Stimulated activated CD8-positive, alpha-beta memory T cell treated with anti-CD3 and anti-CD28 coated beads, Interleukin-4, amount 100 ng/mL, for 48 hours (primary cell): Measurements from ENCODE around the gene SPATA31C1.
"Not testable (repeated sequence)": the region's sequence is repeated elsewhere in the genome, so short reads cannot be mapped to it uniquely, and the experiment has no call there.

Experiments used
- DNase-seq: peaks from one replicate; pipeline ENCODE4 v3.0.0-alpha.2; 2020

Gene SPATA31C1

DNA sequence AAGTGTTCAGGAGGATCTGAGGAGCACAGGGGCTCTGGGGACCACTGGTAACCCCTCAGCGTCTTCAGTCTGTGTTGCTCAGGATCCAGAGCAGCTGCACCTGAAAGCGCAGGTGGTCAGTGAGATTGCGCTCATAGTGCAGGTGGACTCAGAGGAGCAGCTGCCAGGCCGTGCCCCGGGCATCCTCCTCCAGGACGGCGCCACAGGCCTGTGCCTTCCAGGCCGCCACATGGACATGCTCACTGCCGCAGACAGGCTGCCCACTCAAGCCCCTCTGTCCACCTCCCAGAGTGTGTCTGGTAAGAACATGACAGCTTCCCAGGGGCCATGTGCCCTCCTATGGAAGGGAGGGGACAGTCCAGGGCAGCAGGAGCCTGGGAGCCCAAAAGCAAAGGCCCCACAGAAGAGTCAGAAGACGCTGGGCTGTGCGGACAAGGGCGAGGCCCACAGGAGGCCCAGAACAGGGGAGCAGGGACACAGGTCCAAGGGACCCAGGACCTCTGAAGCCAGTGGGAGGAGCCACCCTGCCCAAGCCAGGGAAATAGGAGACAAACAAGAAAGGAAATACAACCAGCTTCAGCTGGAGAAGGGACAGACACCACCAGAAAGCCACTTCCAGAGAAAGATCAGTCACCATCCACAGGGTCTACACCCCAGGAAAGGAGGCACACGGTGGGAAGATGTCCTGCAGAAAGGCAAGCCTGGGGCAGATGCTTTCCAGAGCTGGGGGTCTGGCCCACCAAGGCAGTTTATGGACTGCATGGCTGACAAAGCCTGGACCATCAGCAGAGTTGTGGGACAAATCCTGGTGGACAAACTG lies 29.9 kb upstream of the SPATA31C1 start:
- DNase-seq: peak; percentile 12

DNA sequence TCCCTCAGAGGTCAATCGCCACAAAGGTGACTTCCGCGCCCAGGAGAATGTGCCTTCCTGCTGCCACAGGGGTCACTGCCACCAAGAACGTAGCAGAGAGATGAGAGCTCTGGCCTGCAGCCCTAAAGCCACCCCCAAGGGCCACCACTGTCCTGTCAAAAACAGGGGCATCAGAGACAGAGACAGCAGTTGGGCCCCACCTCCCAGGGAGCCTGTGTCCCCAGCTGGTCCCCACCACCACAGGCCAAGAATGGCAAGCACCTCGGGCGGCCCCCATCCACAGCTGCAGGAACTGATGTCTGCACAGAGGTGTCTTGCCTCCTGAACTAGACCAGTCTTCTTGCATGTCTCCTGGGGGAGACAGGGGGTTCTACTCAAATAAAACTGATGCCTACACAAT lies 29.3 kb upstream of the SPATA31C1 start:
- no peak for DNase-seq

DNA sequence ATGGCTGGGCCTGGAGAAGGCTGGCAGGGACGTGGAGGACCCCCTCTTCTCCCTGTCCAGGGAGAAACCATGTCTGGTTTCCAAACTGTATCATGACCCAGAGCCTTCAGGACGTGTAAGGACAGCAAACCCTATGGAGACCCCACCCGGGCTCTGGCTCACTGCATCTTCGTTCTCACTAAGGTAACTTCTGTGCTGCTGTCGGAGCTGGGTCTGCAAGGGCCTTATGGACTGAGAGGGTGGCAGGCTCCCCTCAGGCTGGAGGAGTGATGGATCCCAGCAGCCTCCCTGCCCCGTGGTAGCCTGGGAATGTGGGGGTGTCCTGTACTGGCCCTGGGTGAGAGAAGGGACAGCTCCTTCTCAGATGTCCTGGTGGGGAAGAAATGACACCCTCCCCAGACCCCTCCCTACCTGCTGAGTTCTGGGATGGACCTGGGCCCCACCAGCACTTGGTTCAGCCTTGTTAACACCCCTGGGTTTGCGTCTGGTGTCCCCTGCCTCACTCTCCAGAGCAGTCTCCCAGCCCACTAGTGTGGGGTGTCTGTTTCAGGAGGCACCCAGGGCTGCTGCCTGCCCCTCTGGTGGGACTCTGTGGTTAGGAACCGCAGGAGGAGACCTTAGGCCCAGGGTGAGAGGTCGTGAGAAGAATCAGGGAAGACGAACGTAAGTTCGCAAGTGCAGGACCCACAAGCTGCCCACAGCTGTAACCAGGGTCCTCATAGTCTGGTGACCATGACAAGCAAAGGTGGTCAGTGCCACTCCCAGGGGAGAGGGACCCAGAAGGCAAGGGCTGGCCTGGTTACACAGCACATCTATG lies 28.5 kb upstream of the SPATA31C1 start:
- DNase-seq: peak; percentile 15

DNA sequence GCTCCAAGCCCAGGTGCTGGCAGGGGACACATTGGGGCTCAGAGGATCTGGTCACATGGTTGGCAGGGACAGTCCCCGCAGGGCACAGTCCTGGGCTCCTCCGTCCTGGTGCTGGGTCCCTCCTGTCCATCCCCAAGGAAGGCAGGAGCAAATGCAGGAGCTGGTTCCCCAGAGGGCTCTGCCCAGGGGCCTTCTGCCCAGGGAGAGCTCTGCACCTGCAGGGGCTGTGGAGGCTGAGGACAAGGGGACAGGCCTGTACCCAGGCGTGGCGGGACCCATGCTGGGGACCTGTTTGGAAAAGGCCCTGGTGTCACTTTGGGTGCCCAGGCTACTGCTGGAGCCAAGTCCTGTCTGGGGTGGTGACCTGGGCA lies 27.9 kb upstream of the SPATA31C1 start:
- no peak for DNase-seq

GRCh38 chr9:87890837-87891236 lies 26.9 kb upstream of the SPATA31C1 start:
- DNase-seq: peak; percentile 12

DNA sequence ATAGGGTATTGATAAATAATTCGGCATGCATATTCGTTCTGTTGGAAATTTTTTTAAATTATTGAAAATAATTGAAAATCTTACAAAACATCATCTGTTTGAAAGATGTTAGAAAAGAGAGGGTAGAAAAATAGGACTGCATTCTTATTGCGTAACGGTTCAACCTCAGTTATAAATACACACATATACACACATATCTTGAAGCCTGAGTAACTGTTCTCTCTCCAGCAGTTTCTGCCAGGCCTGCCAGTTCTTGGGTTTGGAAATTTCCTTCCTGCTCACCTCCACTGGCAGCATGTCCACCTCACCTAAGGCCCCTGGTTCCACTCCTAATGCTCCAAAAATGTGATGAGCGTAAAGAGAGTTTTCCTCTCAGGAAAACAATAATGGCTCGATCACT lies 26.0 kb upstream of the SPATA31C1 start:
- no peak for DNase-seq

- DNase-seq: no peak
Measured at GRCh38 chr9:87892956-87893355, 24.8 kb upstream of the SPATA31C1 start.

DNA sequence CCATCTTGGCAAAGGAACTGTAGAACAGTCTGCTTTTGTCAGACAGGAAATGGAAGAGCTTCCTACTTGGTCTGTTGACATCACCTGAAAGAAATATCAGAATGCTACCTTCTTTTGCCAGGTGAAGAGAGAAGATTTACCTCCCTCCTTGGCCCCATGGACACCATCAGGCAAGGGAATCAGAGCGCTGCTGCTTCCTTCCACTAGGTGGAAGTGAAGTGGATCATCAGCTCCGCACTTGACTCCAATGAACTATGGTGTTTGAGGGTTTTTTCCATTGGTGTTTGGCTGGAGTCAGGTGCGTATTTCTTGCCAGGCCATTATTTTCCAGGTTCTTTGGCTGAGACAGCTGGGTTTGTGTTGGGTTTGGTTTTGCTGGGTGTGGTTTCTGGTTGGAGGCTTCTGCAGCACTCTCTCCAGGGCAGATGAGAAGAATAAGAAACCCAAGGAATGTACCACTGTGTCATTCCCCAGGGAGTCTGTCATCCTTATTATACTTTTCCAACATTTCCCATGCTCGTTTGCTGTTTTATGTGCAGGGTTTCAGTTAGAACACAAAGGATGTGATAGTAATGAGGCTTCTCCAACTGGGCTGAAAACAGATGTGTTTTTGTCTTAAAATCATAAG lies 22.6 kb upstream of the SPATA31C1 start:
- DNase-seq: no peak

GRCh38 chr9:87896891-87897290 lies 20.9 kb upstream of the SPATA31C1 start:
- DNase-seq: no peak

DNA sequence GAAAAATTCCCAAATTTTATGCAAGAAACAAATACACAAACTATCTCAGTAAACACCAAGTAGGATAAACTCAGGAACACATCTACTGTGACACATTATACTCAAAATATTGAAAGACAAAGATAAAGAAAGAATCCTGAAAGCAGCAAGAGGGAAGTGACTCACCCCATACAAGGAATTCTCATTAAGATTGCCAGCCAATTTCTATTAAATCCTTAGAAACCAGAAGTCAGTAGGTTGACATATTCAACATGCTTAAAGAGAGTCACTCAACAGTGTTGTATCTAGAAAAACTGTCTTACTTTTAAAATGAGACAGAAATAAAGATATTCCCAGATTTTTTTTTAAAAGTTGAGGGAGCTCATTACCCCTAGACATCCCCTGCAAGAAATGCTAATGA lies 19.6 kb upstream of the SPATA31C1 start:
- DNase-seq: no peak

GRCh38 chr9:87902371-87902770 lies 15.4 kb upstream of the SPATA31C1 start:
- DNase-seq: not testable (repeated sequence)

DNA sequence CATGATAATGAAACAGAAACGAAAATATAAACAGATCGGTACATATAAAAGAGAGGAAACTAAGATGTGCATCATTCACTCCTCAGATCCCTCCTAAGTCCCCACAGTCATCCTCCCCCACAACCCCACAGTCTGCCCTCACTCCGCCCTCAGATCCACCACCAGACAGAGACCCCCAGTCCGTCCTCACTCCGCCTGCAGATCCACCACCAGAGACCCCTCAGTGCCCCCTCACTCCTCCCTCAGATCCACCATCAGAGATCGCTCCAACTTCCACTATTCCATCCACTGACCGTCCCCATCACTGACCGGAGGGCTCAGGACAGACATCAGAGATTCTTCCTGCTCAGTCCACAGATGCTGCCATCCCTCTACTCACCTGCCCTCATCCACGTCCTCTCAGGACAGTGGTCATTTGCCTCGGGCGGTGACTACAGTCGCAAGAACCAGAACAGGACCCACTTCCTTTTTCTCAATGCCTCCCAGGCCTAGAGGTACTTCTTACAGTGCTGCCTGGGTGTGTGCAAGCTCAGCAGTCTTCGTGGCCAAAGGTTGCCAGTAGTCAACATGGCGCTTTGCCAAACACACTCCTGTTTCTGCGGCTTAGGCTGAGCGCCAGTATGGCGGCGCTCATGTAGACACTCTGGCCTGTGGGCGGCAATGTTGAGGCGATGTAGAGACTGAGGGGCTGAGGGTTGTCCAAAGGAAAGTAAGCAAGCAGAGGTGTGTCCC lies 8.3 kb upstream of the SPATA31C1 start:
- DNase-seq: no peak

DNA sequence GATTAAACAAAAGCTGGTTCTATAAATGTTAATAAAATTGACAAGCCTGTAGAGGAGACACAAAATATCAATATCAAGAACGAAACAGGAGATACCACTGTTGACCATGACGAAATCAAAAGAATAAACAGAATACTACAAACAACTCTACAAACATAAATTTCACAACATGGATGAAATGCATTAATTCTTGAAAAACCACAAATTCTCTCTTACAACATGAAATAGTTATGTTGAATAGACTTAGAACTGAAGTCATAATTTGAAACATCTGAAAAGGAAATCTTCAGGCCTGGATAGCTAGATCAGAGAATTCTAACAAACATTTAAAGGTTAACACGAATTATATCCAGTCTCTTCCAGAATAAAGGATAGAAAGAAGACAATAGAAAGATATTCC lies 6.9 kb upstream of the SPATA31C1 start:
- no peak for DNase-seq

GRCh38 chr9:87919013-87919412 lies 1.3 kb downstream of the SPATA31C1 start:
- DNase-seq: not testable (repeated sequence)

- DNase-seq: not testable (repeated sequence)
Measured at GRCh38 chr9:87921561-87921960, 3.8 kb downstream of the SPATA31C1 start.

DNA sequence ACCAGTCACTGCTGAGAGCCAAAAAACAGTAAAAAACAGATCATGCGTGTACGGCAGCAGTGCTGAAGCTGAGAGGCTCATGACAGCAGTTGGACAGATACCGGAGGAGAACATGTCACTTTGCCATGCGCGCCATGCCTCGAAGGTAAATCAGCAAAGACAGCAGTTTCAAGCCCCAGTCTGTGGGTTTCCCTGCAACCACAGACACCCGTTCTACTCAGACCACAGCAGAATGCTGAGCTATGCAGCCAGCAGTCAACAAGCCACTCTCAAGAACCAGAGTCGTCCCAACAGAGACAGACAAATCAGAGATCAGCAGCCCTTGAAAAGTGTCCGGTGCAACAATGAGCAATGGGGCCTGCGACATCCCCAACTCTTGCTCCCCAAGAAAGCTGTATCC lies 5.2 kb downstream of the SPATA31C1 start:
- DNase-seq: not testable (repeated sequence)

DNA sequence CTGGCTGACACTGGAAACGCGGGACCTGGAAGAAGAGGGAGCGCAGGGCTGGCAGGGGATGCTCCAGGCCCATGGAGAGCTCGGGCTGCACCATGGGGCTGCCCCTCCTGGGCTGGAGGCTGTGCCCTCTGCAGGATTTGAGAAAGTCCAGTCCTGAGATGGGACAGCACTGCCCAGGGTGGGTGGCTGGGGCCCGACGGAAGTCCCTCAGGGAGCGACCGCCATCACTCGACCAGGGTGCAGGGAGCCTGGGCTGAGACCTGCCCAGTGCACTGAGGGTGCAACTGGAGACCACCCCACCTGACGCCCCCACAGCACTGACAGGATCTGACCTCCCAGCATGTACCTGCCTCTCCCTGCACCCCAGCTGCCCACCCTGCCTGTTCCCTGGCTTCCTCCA lies 7.1 kb downstream of the SPATA31C1 start:
- DNase-seq: not testable (repeated sequence)

DNA sequence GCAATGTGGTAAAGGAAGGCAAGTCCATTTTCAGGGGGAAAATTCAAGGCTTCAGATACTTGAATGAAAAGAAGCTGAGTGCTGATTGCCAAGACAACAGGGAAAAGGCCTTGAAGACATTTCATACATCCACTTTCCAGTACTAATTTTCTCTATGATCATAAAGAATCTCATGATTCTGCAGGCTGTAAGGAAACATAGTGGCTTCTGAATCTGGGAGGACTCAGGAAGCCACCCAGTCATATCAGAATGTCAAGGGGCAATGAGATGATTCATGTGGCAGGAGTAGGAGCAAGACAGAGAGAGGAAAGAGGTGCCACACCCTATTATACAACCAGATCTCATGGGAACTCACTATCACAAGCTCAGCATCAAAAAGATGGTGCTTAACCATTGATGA lies 11.4 kb downstream of the SPATA31C1 start:
- not testable (repeated sequence) for DNase-seq

- not testable (repeated sequence) for DNase-seq
Measured at GRCh38 chr9:87934444-87934843, 16.7 kb downstream of the SPATA31C1 start.

GRCh38 chr9:87937352-87937751 lies 19.6 kb downstream of the SPATA31C1 start:
- not testable (repeated sequence) for DNase-seq

GRCh38 chr9:87937918-87938317 lies 20.2 kb downstream of the SPATA31C1 start:
- not testable (repeated sequence) for DNase-seq

DNA sequence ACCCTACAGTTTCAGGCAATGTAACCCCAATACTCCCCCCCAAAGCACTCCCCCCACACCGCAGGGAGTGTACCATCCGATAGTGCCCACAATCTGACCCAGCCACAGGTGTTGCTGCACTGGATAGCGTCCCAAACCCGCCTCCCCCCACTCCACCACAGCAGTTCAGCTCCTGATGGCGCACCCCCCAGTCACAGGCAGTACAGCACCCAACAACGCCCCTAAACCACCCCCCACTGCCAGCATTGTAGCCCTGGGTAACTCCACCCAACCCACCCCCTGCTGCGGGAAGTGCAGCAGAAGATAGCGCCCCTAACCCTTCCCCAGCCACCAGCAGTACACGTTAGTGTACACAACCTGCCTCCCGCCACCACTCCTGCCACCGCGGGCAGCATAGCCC lies 20.6 kb downstream of the SPATA31C1 start:
- not testable (repeated sequence) for DNase-seq

- not testable (repeated sequence) for DNase-seq
Measured at GRCh38 chr9:87939096-87939495, 21.3 kb downstream of the SPATA31C1 start.
